ENCODE data around the gene ZNF699. TPM values are rescaled to one million over a fixed set of nuclear protein-coding genes. Genes with fewer than 3 reads are reported as not detected.

ZNF699 gene
- total RNA-seq, 4 donors from 2014 or later = 12.7 to 21.5 (median 15.2) TPM

DNA sequence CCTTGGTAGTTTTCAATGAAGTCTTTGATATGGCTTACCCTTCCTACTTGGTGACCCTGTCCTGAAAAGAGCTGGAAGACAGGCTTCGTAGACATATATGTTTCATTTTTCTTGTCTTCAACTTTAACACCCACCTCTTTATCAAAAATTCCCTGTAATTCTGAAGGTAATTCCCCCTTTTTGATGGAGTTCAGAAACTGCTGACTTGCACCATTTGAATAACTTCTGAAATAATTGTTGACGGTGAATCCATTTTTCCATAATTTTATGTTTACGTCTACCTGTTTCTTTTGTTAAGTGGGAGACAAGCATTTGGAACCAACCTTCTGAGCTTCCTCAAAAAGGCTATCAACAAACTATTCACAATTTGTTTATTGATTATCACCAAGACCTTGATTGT lies 38.6 kb upstream of the ZNF699 start:
- WGBS, 2 donors (ENCODE audit: low coverage in 1 of 2) = 90 to 95% methylated on average over 3 of the region's 3 CpGs

DNA sequence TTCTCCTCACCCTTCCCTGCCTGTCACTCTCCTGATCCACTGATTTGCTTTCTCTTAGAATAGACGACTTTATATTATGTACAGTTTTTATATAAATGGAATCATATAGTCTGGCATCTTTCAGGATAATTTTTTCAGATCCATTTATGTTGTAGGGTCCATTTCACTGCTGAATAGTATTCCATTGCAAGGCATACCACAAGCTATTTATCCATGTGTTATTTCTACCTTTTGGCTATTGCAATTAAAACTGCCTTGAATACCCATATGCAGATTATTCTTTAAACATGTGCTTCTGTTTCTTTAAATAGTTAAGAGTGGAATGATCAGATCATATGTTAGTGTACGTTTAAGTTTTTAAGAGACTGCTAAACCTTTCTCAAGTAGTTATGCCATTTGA lies 35.4 kb upstream of the ZNF699 start:
- Histone ChIP-seq H3K27me3 (no peaks in the 10 kb centered on the region), H3K4me1 (no peaks in the 10 kb centered on the region), H3K27ac (no peak overlapping the region), H3K9me3 (peaks cover 13 to 100% (median 27%) of the 10 kb centered on the region in 3 donors), H3K4me3 (no peak overlapping the region), H3K36me3 (peaks cover 22 to 95% of the 10 kb centered on the region in 2 donors)
- WGBS, 2 donors (ENCODE audit: low coverage in 1 of 2) = 94 to 100% methylated on average over 2 of the region's 2 CpGs
- ATAC-seq = no peak
- TF ChIP-seq, protein P1, sequence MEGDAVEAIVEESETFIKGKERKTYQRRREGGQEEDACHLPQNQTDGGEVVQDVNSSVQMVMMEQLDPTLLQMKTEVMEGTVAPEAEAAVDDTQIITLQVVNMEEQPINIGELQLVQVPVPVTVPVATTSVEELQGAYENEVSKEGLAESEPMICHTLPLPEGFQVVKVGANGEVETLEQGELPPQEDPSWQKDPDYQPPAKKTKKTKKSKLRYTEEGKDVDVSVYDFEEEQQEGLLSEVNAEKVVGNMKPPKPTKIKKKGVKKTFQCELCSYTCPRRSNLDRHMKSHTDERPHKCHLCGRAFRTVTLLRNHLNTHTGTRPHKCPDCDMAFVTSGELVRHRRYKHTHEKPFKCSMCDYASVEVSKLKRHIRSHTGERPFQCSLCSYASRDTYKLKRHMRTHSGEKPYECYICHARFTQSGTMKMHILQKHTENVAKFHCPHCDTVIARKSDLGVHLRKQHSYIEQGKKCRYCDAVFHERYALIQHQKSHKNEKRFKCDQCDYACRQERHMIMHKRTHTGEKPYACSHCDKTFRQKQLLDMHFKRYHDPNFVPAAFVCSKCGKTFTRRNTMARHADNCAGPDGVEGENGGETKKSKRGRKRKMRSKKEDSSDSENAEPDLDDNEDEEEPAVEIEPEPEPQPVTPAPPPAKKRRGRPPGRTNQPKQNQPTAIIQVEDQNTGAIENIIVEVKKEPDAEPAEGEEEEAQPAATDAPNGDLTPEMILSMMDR (IDR thresholded peaks at IDR 0.05) = no peak
- no peak for TF ChIP-seq EP300 (IDR thresholded peaks at IDR 0.05)
- TF ChIP-seq POLR2A (IDR thresholded peaks at IDR 0.05) = no peak
- TF ChIP-seq POLR2AphosphoS5 (IDR thresholded peaks at IDR 0.05) = no peak

More for the DNA sequence above, 38.6 kb upstream of the ZNF699 start:
- Histone ChIP-seq H3K9me3 (peaks cover 9 to 100% (median 11%) of the 10 kb centered on the region in 3 donors), H3K36me3 (peaks cover 0 to 95% of the 10 kb centered on the region in 2 donors), H3K27me3 (no peaks in the 10 kb centered on the region), H3K27ac (no peak overlapping the region), H3K4me1 (no peaks in the 10 kb centered on the region), H3K4me3 (no peak overlapping the region)
- TF ChIP-seq POLR2A (IDR thresholded peaks at IDR 0.05) (no peak), POLR2AphosphoS5 (IDR thresholded peaks at IDR 0.05) (no peak), EP300 (IDR thresholded peaks at IDR 0.05) (no peak)
- TF ChIP-seq, protein P1 (IDR thresholded peaks at IDR 0.05) = no peak
- no peak for ATAC-seq

DNA sequence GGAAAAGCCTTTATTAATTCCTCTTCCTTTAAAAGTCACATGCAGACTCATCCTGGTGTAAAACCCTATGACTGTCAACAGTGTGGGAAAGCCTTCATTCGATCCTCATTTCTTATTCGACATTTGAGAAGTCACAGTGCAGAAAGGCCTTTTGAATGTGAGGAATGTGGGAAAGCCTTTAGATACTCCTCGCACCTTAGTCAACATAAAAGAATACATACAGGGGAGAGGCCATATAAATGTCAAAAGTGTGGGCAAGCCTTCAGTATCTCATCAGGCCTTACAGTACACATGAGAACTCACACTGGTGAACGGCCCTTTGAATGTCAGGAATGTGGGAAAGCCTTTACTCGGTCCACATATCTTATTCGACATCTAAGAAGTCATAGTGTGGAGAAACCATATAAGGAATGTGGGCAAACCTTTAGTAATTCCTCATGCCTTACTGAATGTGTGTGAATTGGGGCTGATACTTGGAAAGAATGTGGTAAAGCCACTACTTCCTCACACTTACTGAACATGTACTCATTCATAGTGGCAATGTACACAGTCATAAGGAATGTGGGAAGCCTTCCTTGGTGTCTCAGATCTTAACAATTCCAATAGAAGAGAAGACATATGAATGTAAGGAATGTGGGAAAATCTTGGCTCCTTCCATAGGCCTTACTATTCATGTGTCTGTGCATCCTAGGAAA lies 33.1 kb upstream of the ZNF699 start:
- WGBS, 2 donors (ENCODE audit: low coverage in 1 of 2) = 90 to 95% methylated on average over 4 to 6 of the region's 6 CpGs
- H3K4me3 ChIP-seq = no peak overlapping the region
- H3K9me3 ChIP-seq = peaks cover 12 to 100% (median 28%) of the 10 kb centered on the region in 3 donors

DNA sequence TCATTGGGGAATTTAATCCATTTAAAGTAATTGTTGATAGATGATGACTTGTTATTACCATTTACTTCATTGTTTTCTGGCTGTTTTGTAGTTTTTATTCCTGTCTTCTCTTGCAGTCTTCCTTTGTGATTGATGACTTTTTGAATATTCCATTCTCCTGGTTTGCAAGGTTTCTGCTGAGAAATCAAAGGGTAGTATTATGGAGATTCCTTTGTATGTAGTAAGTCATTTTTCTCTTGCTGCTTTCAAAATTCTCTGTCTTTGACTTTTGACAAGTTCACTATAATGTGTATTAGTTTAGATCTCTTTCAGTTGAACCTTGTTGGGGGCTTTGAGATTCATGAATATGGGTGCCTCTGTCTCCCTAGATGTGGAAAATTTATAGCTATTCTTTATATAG lies 20.4 kb upstream of the ZNF699 start:
- Histone ChIP-seq H3K4me3 (no peak overlapping the region), H3K27me3 (no peaks in the 10 kb centered on the region), H3K4me1 (peaks cover 0 to 4% (median 0%) of the 10 kb centered on the region in 3 donors), H3K27ac (no peak overlapping the region), H3K36me3 (peaks cover 0 to 95% of the 10 kb centered on the region in 2 donors), H3K9me3 (peaks cover 4 to 100% (median 8%) of the 10 kb centered on the region in 3 donors)
- TF ChIP-seq POLR2AphosphoS5 (IDR thresholded peaks at IDR 0.05) (no peak), POLR2A (IDR thresholded peaks at IDR 0.05) (no peak), EP300 (IDR thresholded peaks at IDR 0.05) (no peak)
- TF ChIP-seq, protein P1 (IDR thresholded peaks at IDR 0.05) = no peak
- ATAC-seq = no peak

More for the DNA sequence above, 33.1 kb upstream of the ZNF699 start:
- peaks cover 22 to 98% of the 10 kb centered on the region in 2 donors for H3K36me3 ChIP-seq
- H3K4me1 ChIP-seq = no peaks in the 10 kb centered on the region
- H3K27ac ChIP-seq = no peak overlapping the region
- H3K27me3 ChIP-seq = no peaks in the 10 kb centered on the region
- TF ChIP-seq EP300 (IDR thresholded peaks at IDR 0.05) (no peak), POLR2A (IDR thresholded peaks at IDR 0.05) (no peak), POLR2AphosphoS5 (IDR thresholded peaks at IDR 0.05) (no peak)
- TF ChIP-seq, protein P1 (IDR thresholded peaks at IDR 0.05) = no peak
- ATAC-seq = no peak

DNA sequence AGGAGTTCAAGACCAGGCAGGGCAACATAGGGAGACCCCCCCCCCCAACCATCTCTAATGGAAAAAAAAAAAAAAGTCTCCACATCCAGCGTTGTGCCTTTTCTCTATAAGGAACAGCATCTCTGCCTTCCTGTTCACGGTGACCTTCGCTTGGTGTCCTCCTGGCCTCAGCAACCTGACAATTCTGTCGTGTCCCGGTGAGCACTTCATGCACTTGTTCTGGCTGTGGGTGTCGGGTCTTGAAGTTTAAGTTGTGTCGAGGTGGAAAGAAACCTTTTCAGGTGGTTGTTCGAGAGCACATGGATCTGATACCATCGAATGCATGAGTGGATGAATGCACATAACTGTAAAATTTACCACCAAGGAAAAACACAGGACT lies 14.9 kb upstream of the ZNF699 start:
- Histone ChIP-seq H3K4me3 (peak overlapping the region; percentile 60 to 82), H3K27me3 (no peaks in the 10 kb centered on the region), H3K4me1 (peaks cover 0 to 15% (median 3%) of the 10 kb centered on the region in 3 donors), H3K9me3 (peaks cover 0 to 52% (median 0%) of the 10 kb centered on the region in 3 donors), H3K36me3 (peaks cover 0 to 41% of the 10 kb centered on the region in 2 donors), H3K27ac (peak overlapping the region; percentile 70 to 96 (median 92))
- ATAC-seq = no peak
- 38 to 100% methylated on average over 1 to 9 of the region's 9 CpGs for WGBS, 2 donors (ENCODE audit: low coverage in 1 of 2)
- no peak for TF ChIP-seq POLR2AphosphoS5 (IDR thresholded peaks at IDR 0.05)
- TF ChIP-seq, protein P1 (IDR thresholded peaks at IDR 0.05) = no peak
- TF ChIP-seq POLR2A (IDR thresholded peaks at IDR 0.05) = no peak
